HEK293T (cell line): ENCODE data around the gene PLA2G4B.

ENCODE experiments used
- LEF1 ChIP-seq: fragments of 450-650 bp; IDR thresholded peaks from 2 replicates; pipeline ENCODE4 v1.6.1; 2017; ENCODE audit warnings: mild to moderate bottlenecking, borderline replicate concordance
- SP1 ChIP-seq: fragments of 450-650 bp; IDR thresholded peaks from 2 replicates; pipeline ENCODE4 v1.6.1; 2017
- SUZ12 ChIP-seq: fragments of 450-650 bp; IDR thresholded peaks from 2 replicates; pipeline ENCODE4 v1.6.1; 2016; ENCODE audit warnings: mild to moderate bottlenecking

GRCh38 chr15:41824062-41824745, 14.4 kb upstream of the PLA2G4B start:
- TF ChIP-seq SP1 (no peak), LEF1 (no peak), SUZ12 (no peak)
